Measurements from ENCODE around the gene ZIC5. TPM values are rescaled to one million over a fixed set of nuclear protein-coding genes. Genes with fewer than 3 reads are reported as not detected.

Gene ZIC5
- total and polyA plus RNA-seq, 9 of the 15 experiments (the other 6 are each of a cell fraction or from before 2014, with no cell fraction given), result 0.57 to 2.0 (median 1.1) TPM

- no peak overlapping the region for H3K27ac ChIP-seq (ENCODE audit: extremely low read depth, low read depth, low read length)
- TF ChIP-seq CBX2 (IDR thresholded peaks at IDR 0.05; ENCODE audit: insufficient read depth, low read length, poor library complexity, severe bottlenecking), result peak; percentile 98
- peak; percentile 90 for TF ChIP-seq CBX8 (IDR thresholded peaks at IDR 0.05; ENCODE audit: borderline replicate concordance, extremely low read depth, low read depth, low read length, poor library complexity, severe bottlenecking)
- TF ChIP-seq SREBF2 (CRISPR knock-in tag; IDR thresholded peaks at IDR 0.05), result no peak
- no peak overlapping the region for H3K4me2 ChIP-seq (ENCODE audit: insufficient read depth, low read length)
- CTCF ChIA-PET (ENCODE audit: low intra/inter-chr PET ratio), result no interaction called here
- no peaks in the 10 kb centered on the region for H3K9me3 ChIP-seq (replicated peaks; ENCODE audit: control insufficient read depth, insufficient read depth, low read depth, low read length)
- no peaks in the 10 kb centered on the region for H3K9me1 ChIP-seq (ENCODE audit: control insufficient read depth, insufficient read depth, low read length)
- H3K79me2 ChIP-seq (ENCODE audit: control insufficient read depth, insufficient read depth, low read length), result no peaks in the 10 kb centered on the region
- H3K4me3 ChIP-seq, result no peak overlapping the region
- in situ Hi-C loops (cut with MboI) (no loop called here), intact Hi-C loops (cut with micrococcal nuclease) (no loop called here)
- H3K36me3 ChIP-seq (ENCODE audit: control insufficient read depth, insufficient read depth, low read length), result no peaks in the 10 kb centered on the region
- POLR2A ChIA-PET, result no interaction called here
- peaks cover 8 to 10% of the 10 kb centered on the region in 2 experiments; a peak in 4 of 5 replicates for H3K27me3 ChIP-seq (ENCODE audit: control insufficient read depth in 2 of 2, insufficient read depth in 2 of 2, low read length in 2 of 2)
- no peak for FAIRE-seq
- no peak overlapping the region for H3K9ac ChIP-seq (ENCODE audit: insufficient read depth in 1 of 2, low read depth in 2 of 2, low read length in 2 of 2)
- no peak for DNase-seq (ENCODE audit: extremely low read depth in 1 of 4, low spot score in 3 of 4)
- no peaks in the 10 kb centered on the region for H4K20me1 ChIP-seq (replicated peaks; ENCODE audit: control insufficient read depth, insufficient read depth, low read length)
- 3% methylated on average over 3 of the region's 3 CpGs for WGBS (ENCODE audit: insufficient coverage, low coverage, missing lambda C conversion rate)
- no peak for ATAC-seq
- no peak overlapping the region for H2AFZ ChIP-seq (ENCODE audit: low read depth, low read length)
- peaks cover 0 to 15% of the 10 kb centered on the region in 2 experiments; a peak in 2 of 5 replicates for H3K4me1 ChIP-seq (replicated peaks in 1 of 2; ENCODE audit: control insufficient read depth in 2 of 2, insufficient read depth in 2 of 2, low read length in 2 of 2)
- BruUV-seq (replicated peaks), result no TSS peak
Measured at GRCh38 chr13:99995104-99995588, 23.6 kb upstream of the ZIC5 start.

GRCh38 chr13:99994638-99995020 lies 23.1 kb upstream of the ZIC5 start:
- DNase-seq (ENCODE audit: extremely low read depth in 1 of 4, low spot score in 3 of 4) (no peak), ATAC-seq (no peak), FAIRE-seq (no peak)
- in situ Hi-C loops (cut with MboI) (no loop called here), intact Hi-C loops (cut with micrococcal nuclease) (no loop called here)
- Histone ChIP-seq H3K79me2 (ENCODE audit: control insufficient read depth, insufficient read depth, low read length) (no peaks in the 10 kb centered on the region), H3K4me1 (replicated peaks in 1 of 2; ENCODE audit: control insufficient read depth in 2 of 2, insufficient read depth in 2 of 2, low read length in 2 of 2) (peaks cover 0 to 16% of the 10 kb centered on the region in 2 experiments; a peak in 2 of 5 replicates), H3K9me3 (replicated peaks; ENCODE audit: control insufficient read depth, insufficient read depth, low read depth, low read length) (no peaks in the 10 kb centered on the region), H3K27me3 (ENCODE audit: control insufficient read depth in 2 of 2, insufficient read depth in 2 of 2, low read length in 2 of 2) (peaks cover 8 to 10% of the 10 kb centered on the region in 2 experiments; a peak in 4 of 5 replicates), H3K36me3 (ENCODE audit: control insufficient read depth, insufficient read depth, low read length) (no peaks in the 10 kb centered on the region), H4K20me1 (replicated peaks; ENCODE audit: control insufficient read depth, insufficient read depth, low read length) (no peaks in the 10 kb centered on the region), H3K9me1 (ENCODE audit: control insufficient read depth, insufficient read depth, low read length) (no peaks in the 10 kb centered on the region), H2AFZ (ENCODE audit: low read depth, low read length) (no peak overlapping the region), H3K9ac (ENCODE audit: insufficient read depth in 1 of 2, low read depth in 2 of 2, low read length in 2 of 2) (no peak overlapping the region), H3K27ac (ENCODE audit: extremely low read depth, low read depth, low read length) (no peak overlapping the region), H3K4me2 (ENCODE audit: insufficient read depth, low read length) (no peak overlapping the region), H3K4me3 (no peak overlapping the region)
- BruUV-seq (replicated peaks), result no TSS peak
- CTCF ChIA-PET (ENCODE audit: low intra/inter-chr PET ratio), result no interaction called here
- POLR2A ChIA-PET, result no interaction called here
- 50% methylated on average over 1 of the region's 1 CpG for WGBS (ENCODE audit: insufficient coverage, low coverage, missing lambda C conversion rate)
- TF ChIP-seq ZNF436 (CRISPR knock-in tag; IDR thresholded peaks at IDR 0.05), result no peak
- TF ChIP-seq MYBL2 (IDR thresholded peaks at IDR 0.05; ENCODE audit: low read depth), result no peak
- TF ChIP-seq MYBL2 (CRISPR knock-in tag; IDR thresholded peaks at IDR 0.05; ENCODE audit: borderline replicate concordance), result no peak
- TF ChIP-seq ZNF311 (CRISPR knock-in tag; IDR thresholded peaks at IDR 0.05), result no peak
- TF ChIP-seq CHAMP1 (IDR thresholded peaks at IDR 0.05), result no peak
- no peak for TF ChIP-seq HES1 (IDR thresholded peaks at IDR 0.05; ENCODE audit: low read depth)
- no peak for TF ChIP-seq HBP1 (CRISPR knock-in tag; IDR thresholded peaks at IDR 0.05)
- no peak for TF ChIP-seq GATA2 (CRISPR knock-in tag; IDR thresholded peaks at IDR 0.05)
- TF ChIP-seq MTA1 (IDR thresholded peaks at IDR 0.05; ENCODE audit: borderline replicate concordance), result no peak

All from K562 (cell line).